Liver (tissue), 3 donors: ENCODE measurements around the gene VASN.
A peak's percentile ranks its signal among the peaks of the same experiment; 100 is the strongest.

Experiments used
- CTCF ChIP-seq: fragments of 150-350 bp; IDR thresholded peaks from 2 replicates; pipeline ENCODE4 v1.5.1; 2017; ENCODE audit warnings: improper control_type of control experiment, low read depth, low read length; ENCODE audit not compliant: missing input control
- JUND ChIP-seq, 2 donors: IDR thresholded peaks; 2 replicates each; pipeline ENCODE4 v1.6.1; 2016; ENCODE audit warnings: antibody characterized with exemption in 2 of 2
- MAX ChIP-seq: IDR thresholded peaks from 2 replicates; pipeline ENCODE4 v1.6.1; 2016; ENCODE audit warnings: antibody characterized with exemption
- RAD21 ChIP-seq, 2 donors: IDR thresholded peaks; 2 replicates each; pipeline ENCODE4 v1.6.1; 2016; ENCODE audit warnings: antibody characterized with exemption in 2 of 2, mild to moderate bottlenecking in 2 of 2
- REST ChIP-seq: IDR thresholded peaks from 2 replicates; pipeline ENCODE4 v1.6.1; 2016; ENCODE audit warnings: antibody characterized with exemption, mild to moderate bottlenecking
- RXRA ChIP-seq, 2 donors: IDR thresholded peaks; 2 replicates each; pipeline ENCODE4 v1.6.1; 2017 to 2018; ENCODE audit warnings: antibody characterized with exemption in 2 of 2, mild to moderate bottlenecking in 1 of 2
- donor health status: healthy.
- donor health status: healthy.

GRCh38 chr16:4375717-4376116, 4.1 kb downstream of the VASN start:
- TF ChIP-seq CTCF (no peak), REST (peak; percentile 11), RXRA (IDR thresholded peaks at IDR 0.05) (no peak), JUND (IDR thresholded peaks at IDR 0.05) (no peak), MAX (no peak), RAD21 (IDR thresholded peaks at IDR 0.05) (no peak)
